ENCODE data around the gene TESK2. TPM values are rescaled to one million over a fixed set of nuclear protein-coding genes. Genes with fewer than 3 reads are reported as not detected.

TESK2 gene
- total and polyA plus RNA-seq, 2 of the 13 experiments (the other 11 are each of a cell fraction or from before 2014, with no cell fraction given) = 5.5 to 9.6 TPM

GRCh38 chr1:45297666-45298356 lies 193.2 kb downstream of the TESK2 start (continued):
- no peak for TF ChIP-seq ZHX1 (CRISPR knock-in tag; IDR thresholded peaks at IDR 0.05; ENCODE audit: low read depth)
- peak; percentile 75; the same call in 1 of the 2 replicates for TF ChIP-seq ZNF441 (CRISPR knock-in tag; IDR thresholded peaks at IDR 0.05; ENCODE audit: borderline replicate concordance)
- no peak for TF ChIP-seq REL (CRISPR knock-in tag; conservative IDR thresholded peaks at IDR 0.05)
- TF ChIP-seq HINFP (CRISPR knock-in tag; IDR thresholded peaks at IDR 0.05; ENCODE audit: low read depth) = no peak
- no peak for TF ChIP-seq JDP2 (CRISPR knock-in tag; IDR thresholded peaks at IDR 0.05; ENCODE audit: borderline replicate concordance)
- TF ChIP-seq ARHGAP35 (CRISPR knock-in tag; IDR thresholded peaks at IDR 0.05; ENCODE audit: borderline replicate concordance) = no peak
- TF ChIP-seq ZNF687 (CRISPR knock-in tag; IDR thresholded peaks at IDR 0.05) = peak; percentile 63
- TF ChIP-seq POGK (CRISPR knock-in tag; conservative IDR thresholded peaks at IDR 0.05) = peak; percentile 27; the same call in 1 of the 2 replicates
- TF ChIP-seq TAF1 (CRISPR knock-in tag; IDR thresholded peaks at IDR 0.05) = peak; percentile 45; the same call in 1 of the 2 replicates
- TF ChIP-seq ZNF543 (CRISPR knock-in tag; IDR thresholded peaks at IDR 0.05) = no peak
- 0 out of 2 replicates have a peak, but pooled peaks have one; percentile 32 for TF ChIP-seq DRAP1 (CRISPR knock-in tag; IDR thresholded peaks at IDR 0.05)
- TF ChIP-seq TOE1 (CRISPR knock-in tag; IDR thresholded peaks at IDR 0.05) = no peak
- TF ChIP-seq ZNF234 (CRISPR knock-in tag; conservative IDR thresholded peaks at IDR 0.05) = no peak
- no peak for TF ChIP-seq SATB2 (CRISPR knock-in tag; IDR thresholded peaks at IDR 0.05)
- no peak for TF ChIP-seq MIER3 (CRISPR knock-in tag; IDR thresholded peaks at IDR 0.05; ENCODE audit: borderline replicate concordance)
- no peak for TF ChIP-seq EED (CRISPR knock-in tag; IDR thresholded peaks at IDR 0.05)
